ENCODE measurements around the gene CLEC2L. TPM values are rescaled to one million over a fixed set of nuclear protein-coding genes. Genes with fewer than 3 reads are reported as not detected.

Gene CLEC2L
- total RNA-seq, 1 donor = not detected

GRCh38 chr7:139580435-139580834 is 57.0 kb downstream of the CLEC2L start:
- no peak overlapping the region for H3K4me2 ChIP-seq (ENCODE audit: insufficient read depth, low read length)
- H3K36me3 ChIP-seq (ENCODE audit: insufficient read depth, low read length) = peaks cover 52% of the 10 kb centered on the region
- no peak for DNase-seq (ENCODE audit: insufficient read length, low spot score, missing footprints)
- no peak overlapping the region for H2AFZ ChIP-seq (ENCODE audit: low read length)
- H3K4me3 ChIP-seq (ENCODE audit: insufficient read depth, low read length) = no peak overlapping the region
- no peak overlapping the region for H3K27ac ChIP-seq (ENCODE audit: low read depth, low read length)
- H3K4me1 ChIP-seq (ENCODE audit: insufficient read depth, low read length) = no peaks in the 10 kb centered on the region
- H3K27me3 ChIP-seq (ENCODE audit: insufficient read depth, low read length) = no peaks in the 10 kb centered on the region
- H3K9me3 ChIP-seq (ENCODE audit: low read depth, low read length) = no peaks in the 10 kb centered on the region
- H3K79me2 ChIP-seq (ENCODE audit: insufficient read depth, low read length) = no peaks in the 10 kb centered on the region
- no peak for TF ChIP-seq CTCF (IDR thresholded peaks at IDR 0.05; ENCODE audit: extremely low read depth, low read depth, low read length)
- no peaks in the 10 kb centered on the region for H4K20me1 ChIP-seq (ENCODE audit: insufficient read depth, low read length)

GRCh38 chr7:139582130-139582650 is 58.7 kb downstream of the CLEC2L start:
- H3K4me3 ChIP-seq (ENCODE audit: insufficient read depth, low read length) = no peak overlapping the region
- no peaks in the 10 kb centered on the region for H3K9me3 ChIP-seq (ENCODE audit: low read depth, low read length)
- H4K20me1 ChIP-seq (ENCODE audit: insufficient read depth, low read length) = no peaks in the 10 kb centered on the region
- no peak overlapping the region for H2AFZ ChIP-seq (ENCODE audit: low read length)
- no peak for TF ChIP-seq CTCF (IDR thresholded peaks at IDR 0.05; ENCODE audit: extremely low read depth, low read depth, low read length)
- H3K27me3 ChIP-seq (ENCODE audit: insufficient read depth, low read length) = no peaks in the 10 kb centered on the region
- no peaks in the 10 kb centered on the region for H3K79me2 ChIP-seq (ENCODE audit: insufficient read depth, low read length)
- no peak overlapping the region for H3K4me2 ChIP-seq (ENCODE audit: insufficient read depth, low read length)
- no peak overlapping the region for H3K27ac ChIP-seq (ENCODE audit: low read depth, low read length)
- no peak for DNase-seq (ENCODE audit: insufficient read length, low spot score, missing footprints)
- H3K36me3 ChIP-seq (ENCODE audit: insufficient read depth, low read length) = peaks cover 63% of the 10 kb centered on the region
- no peaks in the 10 kb centered on the region for H3K4me1 ChIP-seq (ENCODE audit: insufficient read depth, low read length)

GRCh38 chr7:139582671-139583155 is 59.2 kb downstream of the CLEC2L start:
- Histone ChIP-seq H3K79me2 (ENCODE audit: insufficient read depth, low read length) (no peaks in the 10 kb centered on the region), H3K27ac (ENCODE audit: low read depth, low read length) (no peak overlapping the region), H3K9me3 (ENCODE audit: low read depth, low read length) (no peaks in the 10 kb centered on the region), H3K4me1 (ENCODE audit: insufficient read depth, low read length) (no peaks in the 10 kb centered on the region), H2AFZ (ENCODE audit: low read length) (no peak overlapping the region), H3K27me3 (ENCODE audit: insufficient read depth, low read length) (no peaks in the 10 kb centered on the region), H4K20me1 (ENCODE audit: insufficient read depth, low read length) (no peaks in the 10 kb centered on the region), H3K4me2 (ENCODE audit: insufficient read depth, low read length) (no peak overlapping the region), H3K4me3 (ENCODE audit: insufficient read depth, low read length) (no peak overlapping the region), H3K36me3 (ENCODE audit: insufficient read depth, low read length) (peaks cover 67% of the 10 kb centered on the region)
- no peak for TF ChIP-seq CTCF (IDR thresholded peaks at IDR 0.05; ENCODE audit: extremely low read depth, low read depth, low read length)
- DNase-seq (ENCODE audit: insufficient read length, low spot score, missing footprints) = no peak

- Histone ChIP-seq H3K27ac (ENCODE audit: low read depth, low read length) (no peak overlapping the region), H3K79me2 (ENCODE audit: insufficient read depth, low read length) (no peaks in the 10 kb centered on the region), H3K9me3 (ENCODE audit: low read depth, low read length) (no peaks in the 10 kb centered on the region), H3K36me3 (ENCODE audit: insufficient read depth, low read length) (peaks cover 69% of the 10 kb centered on the region), H4K20me1 (ENCODE audit: insufficient read depth, low read length) (no peaks in the 10 kb centered on the region), H2AFZ (ENCODE audit: low read length) (no peak overlapping the region), H3K4me1 (ENCODE audit: insufficient read depth, low read length) (peaks cover 6% of the 10 kb centered on the region), H3K4me3 (ENCODE audit: insufficient read depth, low read length) (no peak overlapping the region), H3K4me2 (ENCODE audit: insufficient read depth, low read length) (no peak overlapping the region), H3K27me3 (ENCODE audit: insufficient read depth, low read length) (no peaks in the 10 kb centered on the region)
- DNase-seq (ENCODE audit: insufficient read length, low spot score, missing footprints) = no peak
- TF ChIP-seq CTCF (IDR thresholded peaks at IDR 0.05; ENCODE audit: extremely low read depth, low read depth, low read length) = no peak
Observed at GRCh38 chr7:139583826-139584553, 60.5 kb downstream of the CLEC2L start.

Measured in osteoblast (primary cell).